ENCODE measurements around the gene WNT11. TPM values are rescaled to one million over a fixed set of nuclear protein-coding genes. Genes with fewer than 3 reads are reported as not detected.

WNT11 gene
- total RNA-seq, 2 donors from 2014 or later = 3.6 to 3.8 TPM

DNA sequence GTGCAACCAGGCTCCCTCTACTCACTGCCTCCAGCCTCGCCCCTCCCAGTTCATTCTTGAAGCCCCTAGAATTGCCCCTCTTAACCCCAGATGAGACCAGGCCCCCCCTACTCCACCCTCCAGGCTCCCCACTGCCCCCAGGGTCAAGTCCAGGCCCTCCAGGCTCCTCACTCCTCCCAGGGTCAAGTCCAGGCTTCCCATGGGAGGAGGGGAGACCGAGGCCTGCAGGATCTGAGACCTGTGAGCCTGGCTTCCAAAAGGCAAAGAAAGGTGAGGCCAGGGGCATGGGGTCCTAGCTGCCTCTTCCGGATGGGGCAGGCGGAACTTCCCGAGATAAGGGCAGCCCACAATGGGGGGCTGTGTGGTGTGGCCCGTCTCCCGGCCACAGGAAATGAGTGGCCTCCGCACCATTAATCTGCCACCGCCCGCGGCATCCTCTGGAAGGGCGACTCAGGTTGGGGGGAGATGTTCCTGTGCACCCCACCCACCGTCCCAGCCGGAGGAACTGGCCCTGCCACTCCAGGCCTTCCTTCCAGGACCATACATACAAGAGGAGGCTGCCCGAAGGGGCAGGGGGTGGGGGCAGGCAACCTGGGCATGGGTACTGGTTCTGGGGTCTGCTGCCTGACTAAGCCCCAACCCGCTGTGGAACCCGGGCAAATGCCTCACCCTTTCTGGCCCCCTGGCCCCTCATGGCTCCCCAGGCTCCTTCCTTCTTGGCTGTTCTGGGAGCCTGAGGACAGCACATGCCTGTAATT, 35.1 kb upstream of the WNT11 start:
- no peaks in the 10 kb centered on the region for H3K27me3 ChIP-seq
- intact Hi-C loops (cut with DNase I) = no loop called here
- no peak overlapping the region for H3K4me3 ChIP-seq
- H3K27ac ChIP-seq = no peak overlapping the region
- no peak overlapping the region for H3K9ac ChIP-seq (ENCODE audit: low read depth in 2 of 2, low read length in 2 of 2)
- no peaks in the 10 kb centered on the region for H3K4me1 ChIP-seq
- no peaks in the 10 kb centered on the region for H3K9me3 ChIP-seq
- DNase-seq = no peak
- TF ChIP-seq, protein P1, sequence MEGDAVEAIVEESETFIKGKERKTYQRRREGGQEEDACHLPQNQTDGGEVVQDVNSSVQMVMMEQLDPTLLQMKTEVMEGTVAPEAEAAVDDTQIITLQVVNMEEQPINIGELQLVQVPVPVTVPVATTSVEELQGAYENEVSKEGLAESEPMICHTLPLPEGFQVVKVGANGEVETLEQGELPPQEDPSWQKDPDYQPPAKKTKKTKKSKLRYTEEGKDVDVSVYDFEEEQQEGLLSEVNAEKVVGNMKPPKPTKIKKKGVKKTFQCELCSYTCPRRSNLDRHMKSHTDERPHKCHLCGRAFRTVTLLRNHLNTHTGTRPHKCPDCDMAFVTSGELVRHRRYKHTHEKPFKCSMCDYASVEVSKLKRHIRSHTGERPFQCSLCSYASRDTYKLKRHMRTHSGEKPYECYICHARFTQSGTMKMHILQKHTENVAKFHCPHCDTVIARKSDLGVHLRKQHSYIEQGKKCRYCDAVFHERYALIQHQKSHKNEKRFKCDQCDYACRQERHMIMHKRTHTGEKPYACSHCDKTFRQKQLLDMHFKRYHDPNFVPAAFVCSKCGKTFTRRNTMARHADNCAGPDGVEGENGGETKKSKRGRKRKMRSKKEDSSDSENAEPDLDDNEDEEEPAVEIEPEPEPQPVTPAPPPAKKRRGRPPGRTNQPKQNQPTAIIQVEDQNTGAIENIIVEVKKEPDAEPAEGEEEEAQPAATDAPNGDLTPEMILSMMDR (IDR thresholded peaks at IDR 0.05) = no peak
- H3K36me3 ChIP-seq = no peaks in the 10 kb centered on the region

DNA sequence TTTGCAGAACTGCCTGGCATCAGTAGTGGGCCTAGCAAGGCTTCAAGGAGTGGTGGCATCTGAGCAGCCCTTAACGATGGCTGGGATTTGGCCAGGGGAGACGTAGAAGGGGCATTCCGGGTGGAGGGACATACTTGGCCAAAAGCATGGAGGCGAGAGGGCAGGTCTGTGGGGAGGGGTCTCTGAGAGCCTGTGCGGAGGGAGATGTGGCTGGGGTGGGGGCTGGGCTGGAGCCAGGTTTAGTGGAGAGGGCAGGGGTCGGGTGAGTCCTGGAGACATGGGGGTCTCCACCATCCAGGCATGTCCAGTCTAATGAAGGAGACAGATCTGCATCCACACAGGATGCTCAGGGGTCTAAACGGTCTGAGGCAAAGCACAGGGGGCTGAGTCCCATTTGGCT, 34.4 kb upstream of the WNT11 start:
- no peak overlapping the region for H3K4me3 ChIP-seq
- no peak overlapping the region for H3K9ac ChIP-seq (ENCODE audit: low read depth in 2 of 2, low read length in 2 of 2)
- H3K27me3 ChIP-seq = no peaks in the 10 kb centered on the region
- H3K4me1 ChIP-seq = no peaks in the 10 kb centered on the region
- H3K27ac ChIP-seq = no peak overlapping the region
- no peak for DNase-seq
- intact Hi-C loops (cut with DNase I) = no loop called here
- TF ChIP-seq, protein P1 (IDR thresholded peaks at IDR 0.05) = no peak
- no peaks in the 10 kb centered on the region for H3K9me3 ChIP-seq
- H3K36me3 ChIP-seq = no peaks in the 10 kb centered on the region

DNA sequence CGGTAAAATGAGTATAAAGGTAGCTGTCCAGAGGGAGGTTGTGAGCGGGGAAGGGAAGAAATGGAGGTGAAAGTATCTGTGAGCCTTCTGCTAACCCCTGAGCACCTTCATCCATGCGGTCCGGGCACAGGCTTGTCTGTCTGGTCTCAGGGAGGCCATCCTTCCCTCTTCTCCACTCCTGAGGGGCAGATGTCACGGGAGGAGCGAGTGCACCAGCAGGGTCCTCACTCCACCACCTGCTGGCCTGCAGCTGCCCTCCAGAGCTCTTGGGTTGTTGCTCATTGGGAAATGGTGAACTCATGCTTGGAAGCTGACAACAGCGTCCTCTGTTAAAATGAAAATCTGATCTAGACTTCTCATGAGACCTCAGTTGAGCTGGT, 33.8 kb upstream of the WNT11 start:
- Histone ChIP-seq H3K27me3 (no peaks in the 10 kb centered on the region), H3K27ac (no peak overlapping the region), H3K4me1 (no peaks in the 10 kb centered on the region), H3K9ac (ENCODE audit: low read depth in 2 of 2, low read length in 2 of 2) (no peak overlapping the region), H3K9me3 (no peaks in the 10 kb centered on the region), H3K36me3 (no peaks in the 10 kb centered on the region), H3K4me3 (no peak overlapping the region)
- intact Hi-C loops (cut with DNase I) = no loop called here
- no peak for DNase-seq
- TF ChIP-seq, protein P1 (IDR thresholded peaks at IDR 0.05) = no peak

DNA sequence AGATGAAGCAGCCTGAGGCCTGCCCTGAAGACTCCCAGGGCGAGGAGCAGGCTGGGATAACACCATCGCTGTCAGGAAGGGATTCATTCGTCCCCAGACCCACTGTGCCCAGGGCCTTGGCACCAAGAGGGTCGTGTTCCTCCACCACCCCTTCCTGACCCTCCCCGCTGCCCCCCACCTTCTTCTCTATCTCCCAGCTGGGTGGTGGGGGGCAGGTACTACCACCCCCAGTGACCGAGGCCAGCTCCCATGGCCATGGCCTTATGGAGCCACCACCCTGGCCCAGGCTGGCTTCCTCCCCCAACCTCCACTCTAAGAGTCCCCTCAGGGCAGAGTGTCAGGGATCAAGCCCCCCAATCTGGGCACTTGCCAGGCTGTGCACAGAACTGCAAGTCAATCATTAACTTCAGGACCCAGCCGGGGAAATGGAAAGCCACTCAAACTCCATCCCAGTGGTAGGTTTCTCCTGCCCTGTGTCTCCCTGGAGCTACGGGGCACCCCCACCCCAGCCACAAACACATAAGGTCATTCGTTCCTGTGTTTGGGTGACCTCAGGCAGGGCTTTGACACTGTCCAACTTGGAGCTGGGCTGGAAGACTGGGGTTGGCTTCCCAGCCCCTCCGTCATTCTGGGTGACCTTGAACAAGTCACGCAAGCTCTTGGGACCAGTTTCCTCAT, 33.3 kb upstream of the WNT11 start:
- H3K9me3 ChIP-seq = no peaks in the 10 kb centered on the region
- no peaks in the 10 kb centered on the region for H3K27me3 ChIP-seq
- no peaks in the 10 kb centered on the region for H3K36me3 ChIP-seq
- intact Hi-C loops (cut with DNase I) = no loop called here
- no peak overlapping the region for H3K4me3 ChIP-seq
- H3K27ac ChIP-seq = no peak overlapping the region
- no peak overlapping the region for H3K9ac ChIP-seq (ENCODE audit: low read depth in 2 of 2, low read length in 2 of 2)
- TF ChIP-seq, protein P1 (IDR thresholded peaks at IDR 0.05) = no peak
- no peaks in the 10 kb centered on the region for H3K4me1 ChIP-seq
- DNase-seq = no peak

DNA sequence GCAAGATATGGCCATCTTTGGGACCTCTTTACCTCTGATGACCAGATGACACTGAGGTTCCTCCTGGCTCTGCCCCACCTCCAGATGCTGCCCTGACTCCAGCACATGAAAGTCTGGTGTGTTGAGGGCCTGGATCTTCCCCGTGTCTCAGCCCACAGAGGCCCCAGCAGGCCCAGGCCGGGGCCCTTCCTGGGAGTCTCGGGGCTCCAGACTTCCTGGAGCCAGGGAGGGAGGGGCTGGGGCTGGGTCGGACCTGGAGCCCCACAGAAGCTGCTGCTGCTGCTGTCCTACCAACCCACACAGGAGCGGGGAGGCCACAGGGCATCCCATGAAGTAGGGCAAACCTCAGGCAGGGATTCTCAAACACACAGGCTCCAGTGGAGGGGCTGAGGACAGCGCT, 32.2 kb upstream of the WNT11 start:
- TF ChIP-seq, protein P1 (IDR thresholded peaks at IDR 0.05) = no peak
- no peak overlapping the region for H3K9ac ChIP-seq (ENCODE audit: low read depth in 2 of 2, low read length in 2 of 2)
- no peak overlapping the region for H3K27ac ChIP-seq
- no peak overlapping the region for H3K4me3 ChIP-seq
- DNase-seq = no peak
- no peaks in the 10 kb centered on the region for H3K36me3 ChIP-seq
- intact Hi-C loops (cut with DNase I) = no loop called here
- H3K4me1 ChIP-seq = no peaks in the 10 kb centered on the region
- no peaks in the 10 kb centered on the region for H3K9me3 ChIP-seq
- H3K27me3 ChIP-seq = no peaks in the 10 kb centered on the region
